Embryonic facial prominence (tissue), 1 donor: ENCODE data around the gene GP1BA.

ENCODE experiments used
- DNase-seq: peaks from one replicate; pipeline ENCODE4 v3.0.0-alpha.2; 2016; ENCODE audit errors: extremely low spot score

Gene GP1BA

DNA sequence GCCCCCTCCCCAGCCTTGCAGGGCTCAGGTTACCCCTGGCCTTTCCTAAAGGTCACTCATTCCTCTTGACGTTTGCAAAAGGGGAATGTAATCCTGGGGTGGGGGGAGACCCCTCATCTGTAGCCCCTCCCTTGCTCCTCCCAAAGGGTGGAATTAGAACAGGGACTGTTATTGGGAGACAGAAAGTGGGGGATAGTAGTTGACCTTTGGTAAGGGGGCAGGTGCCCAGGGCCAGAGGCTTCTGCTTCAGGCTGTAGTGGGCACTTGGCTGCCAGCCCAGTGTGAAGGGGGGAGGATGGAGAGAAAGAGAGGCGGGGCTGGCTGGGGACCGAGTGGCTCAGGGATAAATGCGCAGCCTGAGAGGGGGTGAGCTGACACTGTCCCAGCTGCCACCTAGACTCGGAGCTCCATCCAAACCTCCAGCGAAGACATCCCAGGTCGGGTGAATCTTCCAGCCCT is 18.7 kb downstream of the GP1BA start, which contains the start of gene ENO3:
ENO3 (plus strand) TSS at position 374 of the 459 bp plus-strand sequence. CDS start 711 bp downstream, outside the sequence.
- no peak for DNase-seq

DNA sequence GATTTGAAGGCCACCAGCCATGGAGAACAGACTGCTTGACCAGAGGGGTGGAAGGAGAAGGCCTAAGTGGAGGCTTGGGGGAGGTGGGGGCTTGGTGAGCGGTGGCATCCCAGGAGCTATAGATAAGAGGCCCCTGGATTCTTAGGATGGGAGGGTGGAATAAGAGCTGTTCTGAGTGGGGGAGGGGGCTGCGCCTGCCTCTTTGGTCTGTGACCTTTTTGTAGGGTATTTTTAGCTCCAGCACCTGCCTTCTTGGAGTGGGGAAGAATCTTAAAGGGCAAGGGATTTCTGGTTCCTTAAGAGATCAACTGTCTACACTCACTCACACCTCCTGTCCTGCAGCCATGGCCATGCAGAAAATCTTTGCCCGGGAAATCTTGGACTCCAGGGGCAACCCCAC is 19.4 kb downstream of the GP1BA start:
- DNase-seq, result no peak

DNA sequence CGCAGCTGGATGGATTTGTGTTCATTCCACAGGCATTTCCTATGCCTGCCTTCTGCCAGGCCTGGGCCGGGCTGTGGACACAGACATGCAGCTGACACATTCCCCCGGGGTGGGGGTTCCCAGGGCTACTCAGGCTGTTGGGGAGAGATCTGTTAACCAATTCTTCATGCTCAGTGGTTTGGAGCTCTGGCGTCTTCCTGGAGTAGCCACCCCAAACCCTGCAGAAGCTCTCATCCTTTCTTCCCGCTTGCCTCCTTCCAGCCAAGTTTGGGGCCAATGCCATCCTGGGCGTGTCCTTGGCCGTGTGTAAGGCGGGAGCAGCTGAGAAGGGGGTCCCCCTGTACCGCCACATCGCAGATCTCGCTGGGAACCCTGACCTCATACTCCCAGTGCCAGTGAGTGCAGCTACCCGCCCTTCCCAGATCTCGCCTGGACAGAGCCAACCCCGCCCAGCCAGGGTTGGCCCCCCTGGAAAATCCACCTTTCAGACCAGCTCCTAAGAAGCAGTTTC is 21.4 kb downstream of the GP1BA start:
- DNase-seq, result no peak

DNA sequence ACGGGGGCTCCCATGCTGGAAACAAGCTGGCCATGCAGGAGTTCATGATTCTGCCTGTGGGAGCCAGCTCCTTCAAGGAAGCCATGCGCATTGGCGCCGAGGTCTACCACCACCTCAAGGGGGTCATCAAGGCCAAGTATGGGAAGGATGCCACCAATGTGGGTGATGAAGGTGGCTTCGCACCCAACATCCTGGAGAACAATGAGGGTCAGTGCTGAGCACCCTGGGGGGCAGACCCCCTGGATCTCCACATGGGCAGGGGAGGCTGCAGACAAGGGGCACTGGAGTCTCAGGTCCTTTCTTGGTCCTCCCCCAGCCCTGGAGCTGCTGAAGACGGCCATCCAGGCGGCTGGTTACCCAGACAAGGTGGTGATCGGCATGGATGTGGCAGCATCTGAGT is 23.0 kb downstream of the GP1BA start:
- no peak for DNase-seq

DNA sequence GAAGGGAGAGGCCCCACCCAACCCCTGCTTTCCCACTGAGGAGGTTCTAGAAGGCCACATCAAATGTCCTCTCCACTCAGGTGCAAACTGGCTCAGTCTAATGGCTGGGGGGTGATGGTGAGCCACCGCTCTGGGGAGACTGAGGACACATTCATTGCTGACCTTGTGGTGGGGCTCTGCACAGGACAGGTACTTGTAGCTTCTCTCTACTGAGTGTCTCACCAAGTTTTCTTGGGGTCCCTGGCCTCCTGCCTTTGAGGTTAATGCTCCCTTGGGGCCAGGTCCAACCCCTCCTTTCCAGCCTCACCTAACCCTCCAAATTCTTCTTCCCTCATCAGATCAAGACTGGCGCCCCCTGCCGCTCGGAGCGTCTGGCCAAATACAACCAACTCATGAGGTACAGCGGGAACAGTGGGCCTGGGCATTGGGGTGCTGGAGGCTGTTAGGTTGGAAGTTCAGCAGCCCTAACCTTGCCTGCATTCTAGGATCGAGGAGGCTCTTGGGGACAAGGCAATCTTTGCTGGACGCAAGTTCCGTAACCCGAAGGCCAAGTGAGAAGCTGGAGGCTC is 24.5 kb downstream of the GP1BA start:
- DNase-seq, result no peak

DNA sequence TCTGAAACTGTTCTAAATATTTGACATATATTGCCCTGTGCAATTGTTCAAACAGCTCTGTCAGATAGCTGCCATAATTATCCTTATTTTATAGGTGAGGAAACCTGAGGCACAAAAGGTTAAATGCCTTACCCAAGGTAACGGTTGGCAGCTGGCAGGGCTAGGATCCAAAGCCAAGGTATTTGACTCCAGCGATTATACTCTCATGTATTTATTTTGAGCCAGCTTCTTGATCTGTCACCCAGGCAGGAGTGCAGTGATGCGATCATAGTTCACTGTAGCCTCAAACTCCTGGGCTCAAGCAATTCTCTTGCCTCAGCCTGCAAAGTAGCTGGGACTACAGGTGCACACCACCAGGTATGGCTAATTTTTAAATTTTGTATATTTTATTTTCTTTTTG is 26.0 kb downstream of the GP1BA start:
- DNase-seq, result no peak

DNA sequence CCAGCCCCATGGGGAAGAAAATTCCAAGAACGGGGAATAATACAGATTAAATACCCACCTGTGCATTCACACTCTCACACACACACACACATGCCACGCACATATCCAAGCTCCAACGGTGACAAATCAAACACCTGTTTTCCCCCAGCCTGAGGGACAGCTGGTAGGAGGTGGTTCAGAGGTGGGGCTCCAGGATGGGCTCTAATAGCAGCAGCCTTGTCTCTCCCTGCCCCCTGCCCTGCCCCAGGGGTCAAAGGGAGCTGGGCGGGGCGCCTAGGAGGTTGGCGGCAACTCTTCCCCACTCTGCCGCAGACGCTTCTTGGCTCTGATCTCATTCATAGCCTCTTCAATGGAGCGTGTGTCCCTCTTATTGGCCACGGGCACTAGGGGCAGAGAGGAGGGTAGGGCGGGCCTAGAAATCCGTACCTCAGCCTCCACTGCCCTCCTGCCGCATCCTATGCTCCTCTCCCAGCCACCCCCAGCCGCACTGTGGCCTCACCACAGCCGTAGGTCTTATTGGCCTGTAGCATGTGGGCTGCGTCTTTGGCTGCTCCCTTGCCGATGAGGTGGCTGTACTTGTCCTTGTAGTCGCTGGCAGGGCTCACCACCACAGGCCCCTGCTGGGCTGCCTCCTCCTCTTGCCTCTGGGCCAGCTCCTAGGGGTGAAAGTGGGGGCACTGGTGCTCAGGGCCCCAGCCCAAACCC is 27.3 kb downstream of the GP1BA start:
- no peak for DNase-seq

DNA sequence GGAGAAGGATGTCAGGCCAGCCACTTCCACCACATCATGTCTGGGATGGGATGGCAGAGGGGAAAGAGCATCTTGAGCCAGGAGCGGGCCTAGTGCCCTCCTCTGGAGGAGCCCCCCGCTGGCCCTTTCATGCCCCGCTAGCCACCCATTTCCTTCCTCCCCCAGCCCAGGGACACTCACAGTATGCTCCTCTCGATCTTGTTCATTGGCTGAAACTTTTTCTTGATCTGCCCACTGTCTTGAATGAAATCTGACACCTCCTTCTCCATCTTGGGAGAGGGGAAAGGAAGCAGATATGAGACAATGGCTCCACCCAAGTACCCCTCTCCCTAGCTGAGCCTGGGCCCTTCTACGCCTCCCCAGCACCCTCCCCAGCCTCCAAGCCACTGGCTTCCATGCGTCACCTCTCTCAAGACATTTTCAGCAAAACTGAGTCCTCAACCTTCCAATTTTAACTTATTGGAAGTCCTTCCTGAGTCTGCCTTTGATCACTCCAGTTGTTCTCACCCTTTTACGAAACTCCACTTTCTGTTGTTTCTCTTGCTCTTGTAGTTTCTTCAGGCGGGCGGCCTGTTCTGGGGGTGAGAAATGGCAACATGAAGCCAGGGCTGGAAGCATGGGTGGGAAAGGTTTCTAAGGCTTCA is 28.3 kb downstream of the GP1BA start:
- DNase-seq, result no peak

DNA sequence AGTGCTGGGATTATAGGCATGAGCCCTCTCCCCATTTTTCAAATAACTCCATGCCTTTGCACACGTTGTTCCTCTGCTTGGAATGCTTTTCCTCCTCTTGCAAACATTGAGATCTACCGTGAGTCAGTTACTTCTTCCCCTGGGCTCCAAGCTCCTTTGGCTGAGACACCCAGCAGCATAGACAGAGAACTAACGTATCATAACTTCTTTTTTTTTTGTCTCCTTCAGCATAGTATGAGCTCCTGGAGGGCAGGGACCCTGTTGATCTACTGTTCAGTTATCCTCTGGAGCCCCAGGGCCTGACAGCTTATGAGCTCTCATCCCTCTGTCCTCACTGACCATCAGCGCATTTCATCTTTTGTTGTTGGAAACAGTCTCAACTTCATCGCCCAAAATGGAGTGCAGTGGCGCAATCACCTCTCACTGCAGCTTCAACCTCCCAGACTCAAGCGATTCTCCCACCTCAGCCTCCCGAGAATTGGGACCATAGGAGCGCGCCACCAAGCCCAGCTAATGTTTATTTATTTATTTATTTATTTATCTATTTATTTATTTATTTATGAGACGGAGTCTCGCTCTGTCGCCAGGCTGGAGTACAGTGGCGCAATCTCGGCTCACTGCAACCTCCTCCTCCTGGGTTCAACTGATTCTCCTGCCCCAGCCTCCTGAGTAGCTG is 33.4 kb downstream of the GP1BA start:
- DNase-seq, result no peak

DNA sequence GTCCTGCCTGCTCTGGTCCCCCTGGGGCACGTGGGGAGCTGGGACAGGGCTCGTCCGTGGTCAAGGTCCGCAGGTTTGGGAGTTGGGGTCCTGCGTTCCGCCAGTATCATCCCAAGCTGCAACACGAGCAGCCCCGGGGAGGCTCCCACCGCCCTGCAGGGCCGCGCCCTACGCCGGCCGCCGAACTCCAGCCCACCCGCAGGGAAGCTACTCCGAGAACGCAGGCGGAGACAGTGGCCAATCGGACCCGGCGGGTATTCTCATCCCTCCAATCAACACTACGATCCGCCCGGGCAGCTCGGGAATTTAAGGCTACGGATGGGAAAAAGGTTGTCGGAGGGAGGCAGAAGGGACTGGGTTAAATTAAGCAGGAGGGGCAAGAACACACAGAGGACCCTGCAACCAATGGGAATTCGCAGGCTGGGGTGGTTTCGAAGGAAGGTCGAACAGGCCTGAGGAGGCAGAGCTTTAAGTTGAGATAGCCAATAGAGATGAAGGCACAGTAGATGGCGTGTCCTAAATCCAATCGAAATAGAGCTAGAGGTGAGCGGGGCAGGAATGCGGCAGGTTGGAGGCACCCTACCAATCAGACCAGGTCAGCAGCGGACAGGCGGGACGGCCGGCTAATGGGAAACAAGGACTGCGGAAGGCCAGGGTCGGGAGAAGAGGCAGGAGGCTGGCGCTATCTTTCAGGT is 34.9 kb downstream of the GP1BA start:
- peak; percentile 100 for DNase-seq

DNA sequence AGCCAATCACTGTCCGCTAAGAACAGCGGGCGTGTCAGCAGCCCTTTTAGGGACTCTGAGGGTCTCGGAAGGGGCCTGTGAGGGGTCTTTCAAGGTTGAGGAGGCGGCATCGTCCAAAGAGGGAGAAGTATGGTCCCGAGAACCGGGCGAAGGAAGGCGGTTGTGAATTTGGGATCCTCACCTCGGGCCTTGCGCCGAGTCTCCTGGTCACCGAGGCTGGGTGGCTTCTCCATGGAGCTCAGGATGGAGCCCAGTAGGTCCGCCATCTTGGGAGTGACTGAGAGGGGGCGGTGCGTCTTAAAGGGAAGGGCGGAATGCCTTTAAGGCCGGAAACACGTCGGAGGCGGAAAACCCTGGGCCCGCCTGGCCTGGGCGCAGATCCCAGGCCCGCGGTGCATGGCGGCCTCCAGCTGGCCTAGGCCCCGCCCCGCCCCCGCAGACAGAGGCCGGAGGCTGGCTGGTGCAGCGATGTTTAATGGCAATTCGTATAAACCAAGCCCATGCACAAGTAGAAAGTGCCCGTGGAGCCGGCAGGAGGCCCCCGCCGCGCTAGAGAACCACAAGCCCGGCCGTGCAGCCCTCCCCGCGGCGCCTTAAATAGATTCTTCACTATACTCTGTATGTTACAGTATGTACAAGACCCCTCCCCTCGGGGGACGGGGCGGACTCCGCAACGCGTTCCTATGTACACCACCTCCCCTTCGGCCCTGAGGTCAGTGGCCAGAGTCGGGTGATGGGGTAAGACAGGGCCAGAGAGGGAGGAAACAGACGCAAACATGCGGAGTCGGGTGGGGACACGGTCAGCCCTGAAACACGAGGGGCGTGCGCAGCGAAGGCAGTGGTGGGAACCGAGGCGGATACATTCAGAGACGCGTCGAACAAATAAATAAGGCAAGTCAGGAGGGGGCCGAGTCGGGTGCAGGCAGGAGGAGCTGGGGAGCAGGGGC is 35.7 kb downstream of the GP1BA start, which contains the start of gene SPAG7:
SPAG7 (minus strand) TSS at position 279 of the 947 bp plus-strand sequence; CDS start at position 266, 13 bp downstream.
- peak; percentile 95 for DNase-seq

DNA sequence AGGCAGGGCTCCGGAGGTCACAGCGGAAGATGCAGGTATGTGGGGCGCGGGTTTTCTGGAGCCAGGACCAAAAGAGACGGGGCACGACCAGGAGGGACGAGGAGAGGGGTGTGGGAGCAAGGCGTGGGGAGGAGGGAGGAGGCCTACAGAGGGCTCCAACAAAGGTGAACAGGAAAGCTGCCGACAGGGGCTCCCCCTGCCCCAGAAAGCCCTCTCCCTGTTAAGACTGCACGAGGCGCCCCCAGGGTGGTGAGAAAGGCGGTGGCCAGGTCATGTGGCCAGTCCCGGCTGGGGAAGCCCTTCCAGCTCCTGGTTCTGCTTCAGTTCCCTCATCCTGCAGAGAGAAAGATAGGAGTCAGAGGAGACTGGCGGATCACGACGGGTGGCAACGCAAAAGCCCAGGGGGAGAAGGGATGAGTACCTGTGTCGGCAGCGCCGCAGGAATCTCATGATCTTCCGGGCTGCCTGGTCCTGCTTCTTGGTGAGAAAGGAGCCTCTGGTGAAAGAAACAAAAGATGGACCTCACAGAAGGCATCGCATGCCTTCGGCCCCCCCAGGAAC is 36.5 kb downstream of the GP1BA start:
- no peak for DNase-seq

DNA sequence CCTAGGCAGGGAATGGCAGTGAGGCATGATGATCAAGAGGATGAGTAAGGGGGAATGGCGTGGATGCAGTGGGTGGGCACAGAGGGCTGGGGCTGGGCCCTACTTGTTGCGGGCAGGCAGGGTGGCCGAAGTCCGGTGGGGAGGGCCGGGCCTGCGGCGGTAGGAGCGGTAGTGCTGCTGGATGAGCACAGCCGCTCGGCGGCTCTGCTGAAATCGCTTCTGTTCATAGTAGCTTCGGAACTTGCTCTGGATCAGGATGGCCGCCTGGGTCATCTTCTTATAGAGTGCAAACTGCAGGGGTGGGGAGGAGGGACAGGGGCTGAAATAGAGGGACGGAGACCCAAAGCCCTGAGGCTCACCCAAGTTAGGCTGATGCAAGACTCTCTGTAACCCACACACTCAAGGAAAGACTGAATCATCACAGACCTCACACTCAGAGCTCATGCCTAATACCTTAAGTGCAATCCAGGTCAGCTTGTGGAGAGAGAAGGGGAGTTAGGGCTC is 37.0 kb downstream of the GP1BA start:
- DNase-seq, result no peak

DNA sequence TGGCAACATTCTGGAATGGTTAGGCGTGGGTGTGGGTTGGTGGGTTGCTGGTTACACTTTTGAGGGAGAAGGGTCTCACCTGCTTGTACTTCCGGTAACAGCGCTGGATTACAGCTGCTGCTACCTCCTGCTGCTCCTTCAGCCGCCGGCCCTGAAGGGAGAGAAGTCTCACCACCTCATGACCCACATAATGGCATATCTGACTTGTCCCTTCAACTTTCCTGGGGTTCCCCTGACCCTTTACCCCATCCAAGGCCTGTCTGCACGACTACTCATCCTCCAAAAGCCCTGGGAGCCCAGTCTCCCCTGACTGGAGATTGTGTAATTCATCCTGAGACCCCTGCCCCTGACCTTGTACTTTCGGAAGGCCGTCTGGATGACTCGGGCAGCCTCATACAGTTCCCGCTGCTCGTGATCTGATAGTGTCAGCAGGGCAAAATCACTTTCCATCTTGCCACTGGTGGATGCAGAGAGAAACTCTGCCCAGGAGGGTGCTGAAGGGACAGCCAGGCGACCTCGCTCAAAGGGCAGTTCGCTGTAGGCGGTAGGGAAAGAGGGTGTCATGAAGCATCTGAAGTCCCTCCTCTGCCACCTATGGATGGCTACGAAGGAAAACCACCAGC is 37.6 kb downstream of the GP1BA start:
- DNase-seq, result no peak

DNA sequence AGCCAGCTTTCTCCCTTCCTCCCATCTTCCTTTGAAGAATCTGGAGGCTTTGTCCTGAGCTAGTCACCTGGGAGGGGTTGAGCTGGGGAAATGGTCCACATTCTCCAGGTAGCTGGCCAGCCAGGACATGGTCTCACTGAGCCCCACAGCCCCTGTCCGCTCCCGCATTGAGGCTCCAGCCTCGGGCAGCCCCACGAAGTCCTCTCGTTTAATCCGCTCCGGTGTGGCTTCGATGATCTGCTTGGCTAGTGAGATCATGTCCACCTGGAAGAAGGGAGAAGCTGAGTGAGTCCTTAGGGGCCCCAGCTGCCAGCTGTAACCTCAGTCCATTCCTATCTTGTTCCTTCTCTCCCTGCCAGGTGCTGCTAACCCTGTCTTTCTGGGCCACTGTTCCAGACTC is 38.2 kb downstream of the GP1BA start:
- DNase-seq, result no peak

DNA sequence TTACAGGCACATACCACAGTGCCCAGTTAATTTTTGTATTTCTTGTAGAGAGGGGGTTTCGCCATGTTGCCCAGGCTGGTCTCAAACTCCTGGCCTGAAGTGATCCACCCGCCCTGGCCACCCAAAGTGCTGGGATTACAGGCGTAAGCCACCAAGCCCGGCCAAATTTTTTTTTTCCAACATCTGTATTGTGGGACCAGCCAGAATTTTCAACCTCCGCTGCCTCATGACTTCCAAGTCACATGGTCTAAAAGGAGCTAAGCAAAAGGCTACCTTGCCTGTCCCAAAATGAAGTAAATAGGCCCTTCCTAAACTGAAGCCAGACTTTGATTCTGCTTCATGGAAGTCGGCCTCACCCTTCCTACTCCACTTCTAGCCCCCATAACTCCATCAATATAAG is 39.7 kb downstream of the GP1BA start:
- no peak for DNase-seq

DNA sequence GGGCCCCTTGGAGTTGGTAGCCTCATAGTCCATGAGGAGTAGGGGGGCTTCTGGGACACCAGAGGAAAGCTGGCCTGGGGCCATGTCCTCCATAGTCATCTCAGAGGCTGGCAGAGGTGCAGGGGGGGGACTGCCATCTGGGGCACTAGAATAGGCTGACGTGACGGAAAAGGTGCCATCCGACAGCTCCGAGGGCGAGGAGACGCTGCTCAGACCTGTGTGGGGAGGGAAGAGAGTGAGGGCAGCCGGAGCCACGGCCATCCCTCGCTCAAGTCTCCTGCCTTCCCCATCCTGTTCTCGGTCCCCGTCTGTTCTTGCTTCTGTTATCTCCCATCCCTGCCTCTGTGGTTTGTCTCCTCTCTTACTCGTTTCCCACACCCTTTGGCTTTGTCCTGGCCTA is 40.2 kb downstream of the GP1BA start:
- DNase-seq, result no peak

DNA sequence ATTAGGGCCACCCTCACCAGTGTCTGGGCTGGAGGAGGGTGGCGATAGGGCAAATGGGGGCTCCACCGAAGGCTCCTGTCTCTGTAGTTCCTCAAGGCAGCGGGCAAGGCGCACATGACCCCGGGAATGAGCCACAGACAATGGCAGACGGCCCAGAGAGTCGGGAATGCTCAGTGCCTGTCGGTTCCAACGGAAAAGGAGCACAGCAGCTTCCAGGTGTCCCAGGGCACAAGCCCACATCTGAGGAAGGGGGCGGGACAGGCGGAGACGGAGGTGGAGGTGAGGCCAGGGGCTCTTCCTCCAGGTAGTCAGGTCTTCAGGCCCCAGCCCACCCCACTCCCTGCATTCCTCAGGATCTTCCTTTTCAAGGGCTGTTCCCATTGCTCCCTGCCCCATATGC is 40.7 kb downstream of the GP1BA start:
- DNase-seq, result no peak
